ENCODE measurements around the gene SRBD1.

SRBD1 gene, protein sequence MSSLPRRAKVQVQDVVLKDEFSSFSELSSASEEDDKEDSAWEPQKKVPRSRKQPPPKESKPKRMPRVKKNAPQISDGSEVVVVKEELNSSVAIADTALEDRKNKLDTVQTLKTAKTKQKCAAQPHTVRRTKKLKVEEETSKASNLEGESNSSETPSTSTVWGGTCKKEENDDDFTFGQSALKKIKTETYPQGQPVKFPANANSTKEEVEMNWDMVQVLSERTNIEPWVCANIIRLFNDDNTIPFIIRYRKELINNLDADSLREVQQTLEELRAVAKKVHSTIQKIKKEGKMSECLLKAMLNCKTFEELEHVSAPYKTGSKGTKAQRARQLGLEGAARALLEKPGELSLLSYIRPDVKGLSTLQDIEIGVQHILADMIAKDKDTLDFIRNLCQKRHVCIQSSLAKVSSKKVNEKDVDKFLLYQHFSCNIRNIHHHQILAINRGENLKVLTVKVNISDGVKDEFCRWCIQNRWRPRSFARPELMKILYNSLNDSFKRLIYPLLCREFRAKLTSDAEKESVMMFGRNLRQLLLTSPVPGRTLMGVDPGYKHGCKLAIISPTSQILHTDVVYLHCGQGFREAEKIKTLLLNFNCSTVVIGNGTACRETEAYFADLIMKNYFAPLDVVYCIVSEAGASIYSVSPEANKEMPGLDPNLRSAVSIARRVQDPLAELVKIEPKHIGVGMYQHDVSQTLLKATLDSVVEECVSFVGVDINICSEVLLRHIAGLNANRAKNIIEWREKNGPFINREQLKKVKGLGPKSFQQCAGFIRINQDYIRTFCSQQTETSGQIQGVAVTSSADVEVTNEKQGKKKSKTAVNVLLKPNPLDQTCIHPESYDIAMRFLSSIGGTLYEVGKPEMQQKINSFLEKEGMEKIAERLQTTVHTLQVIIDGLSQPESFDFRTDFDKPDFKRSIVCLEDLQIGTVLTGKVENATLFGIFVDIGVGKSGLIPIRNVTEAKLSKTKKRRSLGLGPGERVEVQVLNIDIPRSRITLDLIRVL

DNA sequence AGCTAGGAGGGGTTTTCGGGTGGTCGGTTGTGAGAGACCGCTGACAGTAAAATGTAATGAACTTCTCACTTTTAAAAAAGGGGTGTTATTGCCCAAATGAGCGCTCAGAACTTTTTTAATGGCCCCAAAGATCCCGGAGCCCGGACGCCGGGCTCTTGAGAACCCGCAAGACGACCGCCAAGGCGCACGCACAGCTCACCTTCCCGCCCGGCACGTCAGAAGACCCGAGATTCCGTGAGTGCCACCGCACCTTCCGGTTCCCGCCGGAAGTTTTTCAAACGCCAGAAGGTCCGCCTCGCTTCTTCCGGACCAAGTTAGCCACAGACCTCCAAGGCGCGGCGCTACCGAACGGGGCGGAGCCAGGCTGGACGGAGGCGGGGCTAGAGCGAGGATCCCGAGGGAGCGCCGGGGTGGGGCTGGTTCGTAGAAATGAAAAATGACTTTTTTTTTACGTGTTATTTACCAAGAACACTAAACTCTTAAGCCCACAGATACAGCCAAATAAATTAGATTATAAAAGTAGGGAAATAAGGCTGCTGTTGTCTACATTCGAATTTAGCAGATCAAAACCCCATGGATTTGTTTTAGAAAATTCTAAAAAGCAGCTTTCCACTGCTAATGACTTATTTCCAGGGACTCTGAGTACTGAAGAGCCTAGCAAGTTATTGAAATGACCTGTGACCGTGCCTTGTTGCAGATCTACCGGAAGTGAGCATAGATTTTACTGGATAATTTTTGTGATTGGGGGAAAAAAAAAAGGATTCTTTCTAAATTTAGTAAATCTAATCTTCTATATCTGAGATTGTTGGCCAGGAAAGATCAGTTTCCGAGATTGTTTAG, at the start of gene SRBD1:
SRBD1 (minus strand) TSS at position 248 of the 840 bp plus-strand sequence. CDS start 5,826 bp downstream, outside the sequence.
- DNase-seq, result peak; percentile 94

DNA sequence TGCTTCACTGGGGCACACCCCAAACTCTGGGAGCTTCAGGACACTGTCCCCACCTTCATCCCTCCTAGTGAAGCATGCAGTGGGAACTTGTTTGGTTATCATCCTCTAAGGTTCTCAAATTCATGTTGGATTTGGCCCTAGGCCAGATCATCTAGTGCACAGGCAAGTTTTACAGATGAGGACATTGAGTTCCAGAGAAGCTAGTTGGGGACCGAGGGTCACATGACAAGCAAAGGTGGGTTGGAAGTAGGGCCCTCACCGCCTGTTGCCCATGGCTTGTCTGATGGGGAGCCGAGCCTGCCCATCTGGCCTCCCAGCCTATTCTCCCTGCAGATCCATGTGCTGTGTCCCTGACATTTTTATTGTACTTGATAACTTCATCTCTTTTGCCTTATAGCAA, 43.2 kb upstream of the SRBD1 start:
- DNase-seq, result no peak

DNA sequence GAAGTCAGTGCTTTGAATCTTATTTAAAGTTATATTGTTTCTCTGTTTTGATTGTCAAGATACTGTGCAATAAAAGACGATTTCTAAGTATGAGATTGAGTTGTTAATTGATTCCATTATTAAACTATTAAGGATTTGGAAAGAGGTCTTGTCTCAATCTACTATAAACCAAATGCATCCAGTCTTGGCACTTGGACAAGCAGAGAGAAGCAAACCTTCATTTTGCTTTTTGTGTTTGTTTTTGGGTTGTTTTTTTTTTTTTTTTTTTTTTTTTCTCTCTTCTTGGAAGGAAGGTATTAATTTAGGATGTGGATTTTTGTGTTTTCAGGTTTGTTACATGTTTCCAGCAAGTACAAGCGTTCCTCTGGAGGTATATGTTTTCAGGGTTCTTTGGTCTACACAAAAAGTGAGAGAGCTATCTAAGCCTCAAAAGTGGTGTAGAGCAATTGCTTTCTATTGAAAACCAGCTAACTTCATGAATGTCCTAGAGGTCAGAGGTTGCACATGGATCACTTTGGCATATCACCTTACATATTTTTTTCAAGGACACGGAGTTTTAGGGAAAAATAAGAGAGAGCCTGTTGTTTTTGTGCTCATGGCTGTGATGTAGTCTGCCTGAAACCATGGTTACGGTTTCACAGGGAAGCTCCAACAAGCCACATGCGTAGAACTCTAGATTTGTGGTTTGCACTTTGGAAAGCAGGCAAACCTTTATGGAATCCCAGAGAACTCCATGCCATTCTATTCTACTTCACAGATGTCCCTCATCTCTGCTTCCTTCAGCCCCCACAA, 42.3 kb upstream of the SRBD1 start:
- DNase-seq, result no peak

DNA sequence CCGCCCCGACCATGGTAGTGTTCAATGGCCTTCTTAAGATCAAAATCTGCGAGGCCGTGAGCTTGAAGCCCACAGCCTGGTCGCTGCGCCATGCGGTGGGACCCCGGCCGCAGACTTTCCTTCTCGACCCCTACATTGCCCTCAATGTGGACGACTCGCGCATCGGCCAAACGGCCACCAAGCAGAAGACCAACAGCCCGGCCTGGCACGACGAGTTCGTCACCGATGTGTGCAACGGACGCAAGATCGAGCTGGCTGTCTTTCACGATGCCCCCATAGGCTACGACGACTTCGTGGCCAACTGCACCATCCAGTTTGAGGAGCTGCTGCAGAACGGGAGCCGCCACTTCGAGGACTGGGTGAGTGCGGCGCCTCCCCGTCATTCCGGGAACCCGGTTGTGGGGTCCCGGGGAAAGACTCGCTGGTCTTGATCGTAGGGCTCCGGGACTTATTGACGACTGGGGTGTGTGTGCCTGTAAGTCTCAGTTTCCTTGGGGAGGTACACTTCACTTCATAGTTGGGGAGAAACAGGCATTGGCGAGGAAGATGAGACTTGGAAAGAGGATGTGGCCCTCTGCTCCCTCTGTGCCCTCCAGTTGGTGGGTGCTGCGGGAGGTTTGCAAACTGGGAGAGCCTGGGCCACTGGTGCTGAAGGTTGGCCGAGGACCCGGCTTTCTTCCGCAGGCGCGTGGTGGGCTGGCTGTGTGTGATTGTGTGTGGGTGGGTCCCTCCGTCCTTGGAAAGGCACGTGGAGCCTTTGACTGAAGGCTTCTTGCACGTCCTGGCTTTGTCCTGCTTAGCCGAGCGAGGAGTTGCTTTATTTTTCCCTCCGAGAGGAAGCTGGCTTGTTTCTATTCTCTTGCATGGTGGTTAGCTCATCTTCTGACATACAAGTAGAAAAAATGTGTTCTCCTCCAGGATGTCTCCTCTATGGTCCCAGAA, 41.3 kb upstream of the SRBD1 start:
- DNase-seq, result peak; percentile 14

DNA sequence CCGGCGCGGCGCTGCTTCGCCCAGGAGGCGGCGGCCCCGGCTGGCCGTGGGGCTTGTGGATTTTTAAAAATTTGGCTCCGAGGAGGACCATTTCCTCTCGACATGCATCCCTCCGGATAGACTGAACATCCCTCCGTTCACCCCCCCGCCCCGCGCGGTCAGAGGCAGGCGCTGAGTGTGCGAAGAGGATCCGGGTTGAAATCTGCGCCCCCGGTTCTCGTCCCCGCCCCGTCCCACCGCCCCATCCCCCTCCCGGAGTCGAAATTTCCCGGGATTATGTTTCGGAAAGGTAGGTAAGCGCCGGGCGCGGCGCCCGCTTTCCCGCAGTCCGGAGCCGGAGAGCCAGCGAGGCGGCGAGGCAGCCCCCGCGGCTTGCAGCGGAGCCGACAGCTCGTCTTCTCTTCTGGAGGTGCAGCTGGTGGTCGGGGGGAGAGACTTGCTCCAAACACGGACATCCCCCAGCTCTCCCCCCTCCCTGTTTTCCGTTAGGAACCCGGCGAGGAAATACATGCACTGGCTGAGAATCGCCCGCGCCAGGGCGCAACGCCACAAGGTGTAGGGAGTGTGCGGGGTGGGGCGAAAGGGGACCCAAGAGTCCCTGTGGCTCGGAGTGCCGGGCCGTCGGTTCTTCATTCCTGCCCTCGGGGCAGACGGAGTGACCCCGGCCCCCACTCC, 40.5 kb upstream of the SRBD1 start, which contains the start of gene PRKCE:
PRKCE (plus strand) TSS at position 261 of the 675 bp plus-strand sequence.
- DNase-seq, result peak; percentile 13

DNA sequence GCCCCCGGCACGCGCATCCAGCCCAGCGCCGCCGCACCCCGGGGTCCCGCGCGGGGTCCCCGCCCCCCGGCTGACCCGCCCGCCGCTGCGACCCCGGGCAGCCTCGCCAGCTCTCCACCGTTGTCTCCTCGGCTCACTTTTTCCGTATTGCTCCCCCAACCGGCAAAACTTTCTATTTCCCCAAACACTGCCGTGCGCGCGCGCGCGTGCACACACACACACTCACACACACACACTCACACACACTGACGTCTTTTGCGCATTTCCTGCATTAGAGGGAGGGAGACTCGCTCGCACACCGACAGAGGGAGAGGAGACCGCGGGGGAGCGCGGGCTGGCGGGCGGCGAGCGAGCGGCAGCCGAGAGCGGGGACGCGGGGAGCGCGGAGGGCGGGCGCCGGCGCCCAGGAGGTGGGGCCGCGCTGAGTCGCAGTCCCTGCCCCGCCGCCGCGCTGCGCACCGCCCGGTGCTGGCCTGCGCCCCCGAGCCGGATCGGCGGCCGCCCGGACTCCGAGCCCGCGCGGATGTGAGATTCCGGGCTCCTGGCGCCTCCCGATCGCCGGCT, 39.9 kb upstream of the SRBD1 start:
- DNase-seq, result peak; percentile 97

DNA sequence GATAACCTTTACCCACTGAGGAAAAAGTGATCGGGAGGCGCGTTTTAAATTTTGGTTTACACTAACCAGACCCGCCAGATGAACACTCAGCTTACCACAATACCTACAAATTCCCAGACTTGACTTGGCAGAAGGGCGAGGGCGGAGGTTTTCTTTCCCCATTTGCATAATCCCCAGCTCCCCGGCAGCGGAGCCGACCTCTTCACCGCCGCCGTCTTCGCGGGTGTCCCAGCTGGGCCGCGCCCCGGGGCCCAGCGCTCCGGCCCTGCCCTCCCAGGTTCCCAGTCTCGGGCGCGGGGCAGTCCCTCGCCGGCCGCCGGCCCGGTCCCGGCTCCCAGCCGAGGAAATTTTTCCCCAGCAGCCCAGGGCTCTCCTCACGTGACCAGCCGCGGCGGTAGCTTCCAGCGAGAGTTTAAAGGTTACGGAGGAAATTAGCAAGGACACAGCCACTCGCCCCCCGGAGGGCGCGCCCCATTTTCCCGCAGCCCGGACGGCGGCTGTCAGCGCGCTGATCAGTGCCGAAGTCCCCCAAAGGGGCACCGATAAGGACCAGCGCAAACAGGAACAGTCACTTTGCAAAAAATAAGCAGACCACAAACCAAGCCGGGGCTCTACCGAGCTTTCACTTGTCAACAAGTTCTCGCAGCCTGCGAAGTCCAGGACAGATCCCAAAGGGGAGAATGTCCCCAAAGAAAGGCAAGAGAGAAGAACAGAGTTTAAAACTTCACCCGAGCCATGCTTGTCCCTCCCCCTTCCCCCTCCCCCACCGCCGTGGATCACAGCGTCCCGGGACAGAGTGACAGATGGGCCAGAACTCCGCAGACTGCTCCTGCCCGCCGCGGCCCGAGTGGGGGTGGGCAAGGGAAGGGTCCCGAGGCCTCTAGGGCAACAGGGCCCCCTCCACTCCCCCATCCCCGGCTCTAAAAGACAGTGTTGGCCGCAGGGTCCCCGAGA, 39.1 kb upstream of the SRBD1 start:
- peak; percentile 49 for DNase-seq

DNA sequence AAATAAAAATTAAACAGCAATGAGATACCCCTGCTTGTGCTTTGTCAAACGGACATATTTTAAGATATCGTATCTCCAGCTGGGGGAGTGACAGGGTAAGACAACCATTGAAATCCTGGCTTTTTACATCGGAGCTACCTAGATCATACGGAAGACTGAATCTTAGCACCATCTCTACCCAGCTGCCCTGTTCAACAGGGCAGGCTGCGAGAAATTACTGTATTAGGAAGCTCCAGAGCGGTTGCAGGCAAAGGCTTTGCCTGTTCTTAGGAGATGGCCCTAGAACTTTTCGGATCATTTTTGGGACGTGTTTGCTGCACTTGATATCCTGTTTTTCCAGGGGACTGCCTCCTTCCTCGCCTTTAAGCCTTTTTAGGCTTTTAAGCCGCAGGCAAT, 38.4 kb upstream of the SRBD1 start:
- peak; percentile 8 for DNase-seq

DNA sequence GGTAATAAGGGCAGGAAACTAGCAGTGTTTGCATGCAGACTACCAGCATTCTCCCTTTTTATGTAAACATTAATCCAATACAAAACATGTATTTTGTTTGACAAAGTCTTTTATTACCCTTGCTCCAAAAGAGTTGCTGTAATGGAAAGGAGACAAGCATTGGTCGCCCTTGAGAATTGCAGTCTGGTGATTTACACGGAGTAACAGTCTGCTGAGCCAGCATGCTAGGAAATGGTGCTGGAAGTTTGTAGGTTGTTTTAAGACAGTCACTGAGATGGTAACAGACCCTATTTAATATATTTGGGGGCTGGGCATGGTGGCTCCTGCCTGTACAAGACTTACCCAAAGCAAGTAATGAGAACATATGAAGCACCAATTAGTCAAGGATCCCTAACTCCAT, 37.6 kb upstream of the SRBD1 start:
- no peak for DNase-seq

DNA sequence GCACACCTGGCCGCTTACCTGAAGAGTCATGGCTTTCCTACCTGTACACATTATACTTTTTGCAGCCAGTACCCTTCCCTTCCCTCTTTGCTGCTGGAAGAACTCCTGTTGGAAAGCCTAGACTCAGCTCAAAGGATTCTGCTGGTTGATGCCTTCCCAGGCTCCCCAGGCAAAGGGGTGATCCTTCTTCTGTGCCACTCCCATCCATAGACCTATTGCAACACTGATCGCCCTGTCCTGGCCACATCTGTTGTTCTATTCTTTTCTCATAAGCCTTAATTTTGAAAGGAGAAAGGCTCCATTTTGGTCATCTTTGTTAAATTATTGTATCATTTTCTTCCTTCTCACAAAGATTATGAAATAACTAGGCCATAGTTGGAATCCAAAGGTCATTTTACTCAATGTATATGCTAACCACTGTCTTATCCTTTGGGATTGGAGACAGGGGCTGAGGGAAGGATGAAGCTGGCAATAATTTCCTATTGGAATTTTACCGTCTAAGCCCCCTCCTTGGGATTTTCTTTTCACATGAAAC, 37.0 kb upstream of the SRBD1 start:
- no peak for DNase-seq

DNA sequence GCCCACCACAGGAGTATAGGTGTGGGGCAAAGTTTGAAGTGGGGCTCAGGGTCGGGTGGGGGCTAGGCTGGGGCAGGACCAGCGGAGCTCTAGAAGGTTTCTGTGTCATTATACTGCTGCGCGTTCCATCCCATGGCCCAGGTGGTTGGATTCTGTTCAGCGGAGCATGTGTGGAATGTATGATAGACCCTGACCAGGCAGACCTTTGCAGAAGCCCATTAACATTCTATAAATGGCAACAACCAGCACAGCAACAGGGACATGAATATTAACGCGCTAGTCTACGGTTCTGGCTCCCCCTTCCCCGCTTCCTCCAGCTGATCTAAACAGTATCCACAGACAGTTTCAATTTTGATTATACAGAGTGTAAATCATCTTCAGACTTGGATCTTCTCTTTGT, 36.3 kb upstream of the SRBD1 start:
- no peak for DNase-seq

DNA sequence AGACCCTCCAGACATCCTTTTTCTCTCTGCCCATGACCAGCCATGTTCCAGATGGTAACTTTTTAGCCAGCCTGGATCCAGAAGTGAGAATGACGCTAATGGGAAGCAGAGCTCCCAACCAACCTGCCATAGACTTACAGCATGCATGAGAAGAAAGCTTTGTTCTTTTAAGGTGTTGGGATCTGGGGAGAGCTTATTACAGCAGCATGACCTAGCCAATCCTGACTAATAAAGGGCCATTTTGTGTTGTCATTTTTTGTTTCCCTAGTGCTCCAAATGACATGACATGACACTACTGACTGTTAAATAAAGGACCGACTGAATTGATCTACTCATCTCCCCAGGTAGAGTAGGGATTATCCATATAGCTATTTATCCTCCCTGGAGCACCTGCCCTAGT, 35.2 kb upstream of the SRBD1 start:
- DNase-seq, result no peak

DNA sequence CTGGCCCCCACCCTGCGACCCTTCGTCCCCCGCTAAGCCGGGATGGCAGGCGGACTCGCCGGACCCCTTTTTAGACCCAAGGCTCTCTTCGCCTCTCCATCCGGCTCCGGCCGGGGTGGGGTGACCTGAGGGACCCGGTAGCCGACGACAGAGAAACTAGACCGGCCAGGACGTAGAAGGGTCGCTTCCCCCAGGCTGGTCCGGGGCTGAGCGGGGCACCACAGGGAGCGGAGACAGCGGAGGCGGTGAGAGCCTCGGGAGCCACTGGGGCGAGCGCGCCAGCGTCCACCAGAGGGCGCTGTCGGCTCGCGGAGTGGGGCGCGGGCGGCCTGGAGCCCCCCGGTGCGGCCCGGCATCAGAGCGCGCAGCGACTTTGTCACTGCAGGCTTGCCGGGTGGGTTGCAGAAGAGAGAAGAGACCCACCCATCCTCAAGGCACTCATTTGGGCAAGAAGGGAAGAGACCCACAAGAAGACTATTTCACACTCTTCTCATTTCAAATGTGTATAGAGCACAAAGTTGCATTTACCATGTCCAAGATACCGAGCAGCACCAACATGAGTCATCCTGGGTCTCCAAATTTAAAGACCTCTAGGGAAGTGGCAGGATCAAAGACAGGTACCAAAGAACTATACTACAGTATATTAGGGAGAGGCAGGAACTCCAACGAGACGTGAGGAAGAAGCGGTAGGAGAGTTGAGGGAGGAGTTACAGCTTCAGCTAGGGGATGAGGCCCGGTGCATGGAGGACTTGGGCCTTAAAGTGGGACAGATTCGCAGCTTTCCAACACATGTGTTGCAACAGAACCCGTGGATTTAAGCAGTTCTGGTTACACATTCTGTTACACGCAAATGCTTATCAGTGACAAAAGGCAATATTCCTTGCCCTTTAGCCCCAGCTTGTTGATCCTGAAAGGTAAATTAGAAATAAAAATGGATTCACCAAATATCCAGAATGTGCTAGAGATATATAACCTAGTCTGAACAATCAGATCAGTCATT, 32.8 kb upstream of the SRBD1 start:
- DNase-seq, result peak; percentile 39

DNA sequence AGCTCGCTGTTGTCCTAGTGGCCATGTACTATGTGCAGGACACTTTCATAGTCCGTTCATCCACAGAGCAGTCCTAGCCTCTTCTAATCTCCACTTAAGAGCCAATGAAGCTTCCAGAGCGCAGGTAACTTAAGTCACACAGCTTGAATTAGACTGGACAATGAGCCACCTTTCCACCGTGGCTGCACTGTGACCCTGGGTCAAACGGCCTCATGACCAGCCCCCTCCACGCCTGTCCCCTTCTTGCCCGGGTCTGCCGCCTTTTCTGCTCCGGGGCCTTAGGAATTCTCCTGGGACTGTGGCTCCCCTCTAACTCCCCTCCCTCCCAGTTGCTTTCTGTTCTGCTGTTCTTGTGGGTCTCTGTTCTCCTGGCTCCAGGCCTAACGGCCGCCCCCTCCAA, 32.0 kb upstream of the SRBD1 start:
- DNase-seq, result no peak

DNA sequence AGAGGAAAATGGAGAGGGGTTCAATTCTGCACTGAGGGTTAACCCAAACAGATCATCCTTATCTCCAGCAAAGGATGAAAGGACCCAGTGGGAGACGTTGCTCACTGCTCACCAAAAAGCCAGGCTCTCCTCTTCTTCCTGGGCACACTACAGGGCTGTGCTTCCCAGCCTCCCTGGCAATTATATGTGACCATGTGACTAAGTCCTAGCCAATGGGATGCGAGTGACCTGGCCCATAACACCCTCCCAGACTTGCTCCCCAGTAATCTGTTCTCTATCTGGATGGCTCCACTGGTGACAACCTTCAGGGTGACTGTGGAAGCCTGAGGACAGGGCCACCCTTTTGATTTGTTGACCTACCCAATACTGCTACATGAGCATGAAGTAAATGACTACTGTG, 29.5 kb upstream of the SRBD1 start:
- DNase-seq, result no peak

DNA sequence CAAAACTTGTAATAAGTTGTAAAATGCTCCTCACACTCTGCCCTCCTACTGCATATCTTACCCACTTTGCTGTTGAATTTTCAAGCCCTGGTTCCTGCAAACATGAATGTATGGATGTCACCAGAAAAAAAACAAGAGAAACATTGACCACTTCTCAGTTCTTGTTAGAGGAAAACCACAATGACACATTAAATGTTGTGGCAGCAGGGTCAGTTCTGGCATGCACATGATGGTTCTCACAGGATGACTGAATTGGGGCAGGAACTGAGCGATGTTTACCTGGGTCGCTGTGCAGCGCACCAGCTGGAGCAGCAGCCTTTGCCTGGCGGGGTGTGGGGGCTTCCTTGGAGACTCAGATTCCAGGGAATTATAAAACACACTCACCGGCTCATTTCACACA, 26.4 kb upstream of the SRBD1 start:
- peak; percentile 62 for DNase-seq

DNA sequence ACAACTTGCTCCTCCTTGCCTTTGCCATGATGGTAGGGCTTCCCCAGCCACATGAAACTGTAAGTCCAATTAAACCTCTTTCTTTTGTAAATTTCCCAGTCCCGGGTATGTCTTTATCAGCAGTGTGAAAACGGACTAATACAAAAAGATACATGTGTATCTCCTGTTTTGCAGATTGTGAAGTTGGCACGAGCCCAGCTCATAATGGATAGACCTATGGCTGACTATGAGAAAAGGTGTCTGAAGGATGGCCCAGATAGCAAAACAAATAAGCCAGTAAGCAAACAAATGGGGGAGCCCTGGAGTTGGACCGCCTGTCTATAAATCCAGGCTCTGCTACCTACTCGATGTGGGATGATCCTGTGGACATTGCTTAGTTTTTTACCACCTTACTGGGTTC, 24.9 kb upstream of the SRBD1 start:
- no peak for DNase-seq
